HepG2 (cell line): ENCODE data around the gene CX3CR1. TPM values are rescaled to one million over a fixed set of nuclear protein-coding genes. Genes with fewer than 3 reads are reported as not detected.

ENCODE experiments used
- CCDC6 ChIP-seq: sonication (generic); formaldehyde crosslinking; IDR thresholded peaks from 2 replicates; pipeline ENCODE4 v1.8.1; 2022; ENCODE audit warnings: mild to moderate bottlenecking, missing genetic modification reagents, moderate library complexity
- ELF1 ChIP-seq: sonication (generic); formaldehyde crosslinking; IDR thresholded peaks from 2 replicates; pipeline ENCODE4 v1.4.0; 2020; ENCODE audit warnings: missing genetic modification reagents
- ELF4 ChIP-seq: sonication (generic); formaldehyde crosslinking; IDR thresholded peaks from 2 replicates; pipeline ENCODE4 v1.5.0; 2020; ENCODE audit warnings: missing genetic modification reagents, mild to moderate bottlenecking, moderate library complexity, borderline replicate concordance
- HIC2 ChIP-seq: sonication (generic); formaldehyde crosslinking; IDR thresholded peaks from 2 replicates; pipeline ENCODE4 v1.9.0; 2022; ENCODE audit warnings: low read depth, missing genetic modification reagents
- MLLT10 ChIP-seq: sonication (generic); formaldehyde crosslinking; IDR thresholded peaks from 2 replicates; pipeline ENCODE4 v1.4.0; 2020; ENCODE audit warnings: missing genetic modification reagents
- PAF1 ChIP-seq: IDR thresholded peaks from 2 replicates; pipeline ENCODE4 v1.6.1; 2016; ENCODE audit warnings: missing genetic modification reagents, missing compliant biosample characterization
- PRPF4 ChIP-seq: fragments of 200-400 bp; formaldehyde crosslinking; IDR thresholded peaks from 2 replicates; pipeline ENCODE4 v1.6.1; 2016; ENCODE audit warnings: low read length, low read depth; ENCODE audit not compliant: poor library complexity, severe bottlenecking
- RCOR2 ChIP-seq: IDR thresholded peaks from 2 replicates; pipeline ENCODE4 v1.6.1; 2016; ENCODE audit warnings: missing biosample characterization, missing genetic modification reagents
- SIX4 ChIP-seq: sonication (generic); formaldehyde crosslinking; IDR thresholded peaks from 2 replicates; pipeline ENCODE4 v1.4.0; 2020; ENCODE audit warnings: missing genetic modification reagents
- U2AF2 ChIP-seq: fragments of 200-400 bp; formaldehyde crosslinking; IDR thresholded peaks from 2 replicates; pipeline ENCODE4 v1.6.1; 2017; ENCODE audit warnings: low read depth, mild to moderate bottlenecking, low read length
- ZBTB38 ChIP-seq: sonication (generic); formaldehyde crosslinking; IDR thresholded peaks from 2 replicates; pipeline ENCODE4 v1.5.1; 2020; ENCODE audit warnings: mild to moderate bottlenecking, missing genetic modification reagents
- ZNF180 ChIP-seq: sonication (generic); formaldehyde crosslinking; IDR thresholded peaks from 2 replicates; pipeline ENCODE4 v1.4.0; 2020; ENCODE audit warnings: low read depth, missing genetic modification reagents, borderline replicate concordance
- ZNF335 ChIP-seq: sonication (generic); formaldehyde crosslinking; IDR thresholded peaks from 2 replicates; pipeline ENCODE4 v1.4.0; 2020; ENCODE audit warnings: missing genetic modification reagents
- ZNF34 ChIP-seq: sonication (generic); formaldehyde crosslinking; IDR thresholded peaks from 2 replicates; pipeline ENCODE4 v1.4.0; 2020; ENCODE audit warnings: mild to moderate bottlenecking, missing genetic modification reagents, borderline replicate concordance
- ZNF460 ChIP-seq: sonication (generic); formaldehyde crosslinking; IDR thresholded peaks from 2 replicates; pipeline ENCODE4 v1.5.1; 2020; ENCODE audit warnings: missing genetic modification reagents, mild to moderate bottlenecking, borderline replicate concordance
- ZNF496 ChIP-seq: sonication (generic); formaldehyde crosslinking; IDR thresholded peaks from 2 replicates; pipeline ENCODE4 v1.8.1; 2023; ENCODE audit warnings: mild to moderate bottlenecking, moderate library complexity, missing genetic modification reagents; ENCODE audit not compliant: insufficient replicate concordance
- ZNF660 ChIP-seq: sonication (generic); formaldehyde crosslinking; IDR thresholded peaks from 2 replicates; pipeline ENCODE4 v1.5.1; 2020; ENCODE audit warnings: mild to moderate bottlenecking, low read depth, missing genetic modification reagents, borderline replicate concordance
- ZNF841 ChIP-seq: sonication (generic); formaldehyde crosslinking; IDR thresholded peaks from 2 replicates; pipeline ENCODE4 v1.8.1; 2023; ENCODE audit warnings: missing genetic modification reagents, borderline replicate concordance
- ZSCAN25 ChIP-seq: sonication (generic); formaldehyde crosslinking; IDR thresholded peaks from 2 replicates; pipeline ENCODE4 v1.8.0; 2022; ENCODE audit warnings: mild to moderate bottlenecking, missing genetic modification reagents
- polyA plus RNA-seq, 8 experiments: library from polyadenylated mRNA; depleted of rRNA in 3 of 8; stranded (reverse) in 7 of 8; unstranded in 1 of 8; fragments of >200 nt; fragmentation: Illumina TruSeq in 4 of 8; extraction: Trizol in 4 of 8; gene quantifications; 2 replicates each; pipeline versions ENCODE4 v1.2.1 to v1.2.3, GENCODE V29; 2011 to 2016; ENCODE audit warnings: low read depth in 4 of 8, missing spikeins in 1 of 8, mixed read lengths in 1 of 8; ENCODE audit not compliant: insufficient read depth in 1 of 8
- total RNA-seq, 5 experiments: library from RNA; depleted of rRNA; stranded (reverse); fragments of >200 nt; fragmentation: Illumina TruSeq; extraction: Trizol; gene quantifications; 2 replicates each; pipeline ENCODE4 v1.2.3, GENCODE V29; 2016; ENCODE audit warnings: low read depth in 1 of 5
- TF ChIP-seq, protein P1 (sequence below): fragments of 450-650 bp; IDR thresholded peaks from 2 replicates; pipeline ENCODE4 v1.6.1; 2016
- TF ChIP-seq, protein P2 (sequence below): sonication (generic); formaldehyde crosslinking; IDR thresholded peaks from 2 replicates; pipeline ENCODE4 v1.4.0; 2020; ENCODE audit warnings: missing genetic modification reagents

CX3CR1 gene
- total and polyA plus RNA-seq, 2 of the 13 experiments (the other 11 are each of a cell fraction or from before 2014, with no cell fraction given) = not detected

- TF ChIP-seq PAF1 (CRISPR knock-in tag) (no peak), MLLT10 (CRISPR knock-in tag) (no peak), ELF4 (peak; percentile 60; the same call in 1 of the 2 replicates), HIC2 (CRISPR knock-in tag) (peak; percentile 37; the same call in 1 of the 2 replicates), U2AF2 (no peak), ZNF496 (CRISPR knock-in tag) (no peak), ZBTB38 (no peak), ZNF841 (no peak), SIX4 (CRISPR knock-in tag) (no peak), ELF1 (CRISPR knock-in tag) (peak; percentile 42; the same call in 1 of the 2 replicates), RCOR2 (CRISPR knock-in tag) (peak; percentile 96), ZNF34 (CRISPR knock-in tag) (no peak), ZSCAN25 (0 out of 2 replicates have a peak, but pooled peaks have one; percentile 19), CCDC6 (CRISPR knock-in tag) (0 out of 2 replicates have a peak, but pooled peaks have one; percentile 30), PRPF4 (no peak), ZNF180 (no peak), ZNF335 (CRISPR knock-in tag) (no peak), ZNF460 (peak; percentile 31; the same call in 1 of the 2 replicates), ZNF660 (CRISPR knock-in tag) (no peak)
- TF ChIP-seq, protein P1, sequence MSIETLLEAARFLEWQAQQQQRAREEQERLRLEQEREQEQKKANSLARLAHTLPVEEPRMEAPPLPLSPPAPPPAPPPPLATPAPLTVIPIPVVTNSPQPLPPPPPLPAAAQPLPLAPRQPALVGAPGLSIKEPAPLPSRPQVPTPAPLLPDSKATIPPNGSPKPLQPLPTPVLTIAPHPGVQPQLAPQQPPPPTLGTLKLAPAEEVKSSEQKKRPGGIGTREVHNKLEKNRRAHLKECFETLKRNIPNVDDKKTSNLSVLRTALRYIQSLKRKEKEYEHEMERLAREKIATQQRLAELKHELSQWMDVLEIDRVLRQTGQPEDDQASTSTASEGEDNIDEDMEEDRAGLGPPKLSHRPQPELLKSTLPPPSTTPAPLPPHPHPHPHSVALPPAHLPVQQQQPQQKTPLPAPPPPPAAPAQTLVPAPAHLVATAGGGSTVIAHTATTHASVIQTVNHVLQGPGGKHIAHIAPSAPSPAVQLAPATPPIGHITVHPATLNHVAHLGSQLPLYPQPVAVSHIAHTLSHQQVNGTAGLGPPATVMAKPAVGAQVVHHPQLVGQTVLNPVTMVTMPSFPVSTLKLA = no peak
- TF ChIP-seq, protein P2, sequence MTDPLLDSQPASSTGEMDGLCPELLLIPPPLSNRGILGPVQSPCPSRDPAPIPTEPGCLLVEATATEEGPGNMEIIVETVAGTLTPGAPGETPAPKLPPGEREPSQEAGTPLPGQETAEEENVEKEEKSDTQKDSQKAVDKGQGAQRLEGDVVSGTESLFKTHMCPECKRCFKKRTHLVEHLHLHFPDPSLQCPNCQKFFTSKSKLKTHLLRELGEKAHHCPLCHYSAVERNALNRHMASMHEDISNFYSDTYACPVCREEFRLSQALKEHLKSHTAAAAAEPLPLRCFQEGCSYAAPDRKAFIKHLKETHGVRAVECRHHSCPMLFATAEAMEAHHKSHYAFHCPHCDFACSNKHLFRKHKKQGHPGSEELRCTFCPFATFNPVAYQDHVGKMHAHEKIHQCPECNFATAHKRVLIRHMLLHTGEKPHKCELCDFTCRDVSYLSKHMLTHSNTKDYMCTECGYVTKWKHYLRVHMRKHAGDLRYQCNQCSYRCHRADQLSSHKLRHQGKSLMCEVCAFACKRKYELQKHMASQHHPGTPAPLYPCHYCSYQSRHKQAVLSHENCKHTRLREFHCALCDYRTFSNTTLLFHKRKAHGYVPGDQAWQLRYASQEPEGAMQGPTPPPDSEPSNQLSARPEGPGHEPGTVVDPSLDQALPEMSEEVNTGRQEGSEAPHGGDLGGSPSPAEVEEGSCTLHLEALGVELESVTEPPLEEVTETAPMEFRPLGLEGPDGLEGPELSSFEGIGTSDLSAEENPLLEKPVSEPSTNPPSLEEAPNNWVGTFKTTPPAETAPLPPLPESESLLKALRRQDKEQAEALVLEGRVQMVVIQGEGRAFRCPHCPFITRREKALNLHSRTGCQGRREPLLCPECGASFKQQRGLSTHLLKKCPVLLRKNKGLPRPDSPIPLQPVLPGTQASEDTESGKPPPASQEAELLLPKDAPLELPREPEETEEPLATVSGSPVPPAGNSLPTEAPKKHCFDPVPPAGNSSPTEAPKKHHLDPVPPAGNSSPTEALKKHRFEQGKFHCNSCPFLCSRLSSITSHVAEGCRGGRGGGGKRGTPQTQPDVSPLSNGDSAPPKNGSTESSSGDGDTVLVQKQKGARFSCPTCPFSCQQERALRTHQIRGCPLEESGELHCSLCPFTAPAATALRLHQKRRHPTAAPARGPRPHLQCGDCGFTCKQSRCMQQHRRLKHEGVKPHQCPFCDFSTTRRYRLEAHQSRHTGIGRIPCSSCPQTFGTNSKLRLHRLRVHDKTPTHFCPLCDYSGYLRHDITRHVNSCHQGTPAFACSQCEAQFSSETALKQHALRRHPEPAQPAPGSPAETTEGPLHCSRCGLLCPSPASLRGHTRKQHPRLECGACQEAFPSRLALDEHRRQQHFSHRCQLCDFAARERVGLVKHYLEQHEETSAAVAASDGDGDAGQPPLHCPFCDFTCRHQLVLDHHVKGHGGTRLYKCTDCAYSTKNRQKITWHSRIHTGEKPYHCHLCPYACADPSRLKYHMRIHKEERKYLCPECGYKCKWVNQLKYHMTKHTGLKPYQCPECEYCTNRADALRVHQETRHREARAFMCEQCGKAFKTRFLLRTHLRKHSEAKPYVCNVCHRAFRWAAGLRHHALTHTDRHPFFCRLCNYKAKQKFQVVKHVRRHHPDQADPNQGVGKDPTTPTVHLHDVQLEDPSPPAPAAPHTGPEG (CRISPR knock-in tag) = no peak
Observed at GRCh38 chr3:39317571-39318169, 37.8 kb upstream of the CX3CR1 start (continued).
